ENCODE data around the gene LYPD4. TPM values are rescaled to one million over a fixed set of nuclear protein-coding genes. Genes with fewer than 3 reads are reported as not detected.

Gene LYPD4
- total RNA-seq, 2 experiments from 2014 or later, result not detected

DNA sequence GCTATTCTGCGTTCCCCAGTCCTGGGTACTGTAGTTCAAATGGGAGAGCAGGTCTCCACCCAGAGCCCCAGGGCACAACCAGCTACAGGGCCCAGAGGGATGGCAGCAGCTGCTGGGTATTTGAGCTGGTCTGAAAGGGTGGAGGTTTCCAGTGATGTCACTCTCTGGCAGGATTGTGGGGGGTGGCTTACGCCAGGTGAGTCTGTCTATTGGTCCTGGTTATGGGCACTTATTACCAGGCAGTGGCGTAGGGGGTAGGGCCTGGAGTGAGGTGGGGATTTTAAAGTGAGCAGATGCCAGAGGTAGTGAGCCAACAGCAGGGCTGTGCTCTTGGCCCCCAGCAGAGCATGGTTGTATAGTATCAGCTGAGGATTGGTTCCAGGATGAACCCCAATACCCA lies 21.8 kb upstream of the LYPD4 start:
- H3K27ac Mint-ChIP-seq, result peak overlapping the region; percentile 84
- DNase-seq, result no peak
- H3K4me3 Mint-ChIP-seq, result peak overlapping the region; percentile 59
- peaks cover 93% of the 10 kb centered on the region for H3K4me1 Mint-ChIP-seq
- H3K36me3 Mint-ChIP-seq, result peaks cover 74% of the 10 kb centered on the region
- H3K27me3 Mint-ChIP-seq, result no peaks in the 10 kb centered on the region
- no peaks in the 10 kb centered on the region for H3K9me3 Mint-ChIP-seq

DNA sequence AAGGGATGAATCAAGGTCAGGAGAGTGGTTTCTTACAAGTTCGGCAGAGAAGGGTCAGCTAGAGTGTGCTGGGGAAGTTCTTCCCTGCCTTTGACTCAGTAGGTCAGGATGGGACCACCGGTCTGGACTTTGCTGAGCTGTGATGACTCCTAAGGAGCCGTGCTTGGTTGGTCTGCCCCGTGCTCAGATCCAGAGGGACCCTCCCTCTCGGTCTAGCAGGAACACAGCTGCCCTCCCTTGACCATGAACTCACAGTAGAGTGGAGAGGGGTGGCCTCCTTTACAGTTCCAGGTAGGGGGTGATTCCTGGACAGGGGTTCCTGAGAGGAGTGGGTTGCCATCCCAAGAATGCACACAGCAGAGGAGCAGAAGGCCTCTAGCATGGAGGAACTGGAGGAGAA lies 19.9 kb upstream of the LYPD4 start:
- no peaks in the 10 kb centered on the region for H3K27me3 Mint-ChIP-seq
- H3K27ac Mint-ChIP-seq, result peak overlapping the region; percentile 84
- peaks cover 69% of the 10 kb centered on the region for H3K36me3 Mint-ChIP-seq
- H3K4me1 Mint-ChIP-seq, result peaks cover 79% of the 10 kb centered on the region
- H3K4me3 Mint-ChIP-seq, result peak overlapping the region; percentile 92
- no peaks in the 10 kb centered on the region for H3K9me3 Mint-ChIP-seq
- no peak for DNase-seq

DNA sequence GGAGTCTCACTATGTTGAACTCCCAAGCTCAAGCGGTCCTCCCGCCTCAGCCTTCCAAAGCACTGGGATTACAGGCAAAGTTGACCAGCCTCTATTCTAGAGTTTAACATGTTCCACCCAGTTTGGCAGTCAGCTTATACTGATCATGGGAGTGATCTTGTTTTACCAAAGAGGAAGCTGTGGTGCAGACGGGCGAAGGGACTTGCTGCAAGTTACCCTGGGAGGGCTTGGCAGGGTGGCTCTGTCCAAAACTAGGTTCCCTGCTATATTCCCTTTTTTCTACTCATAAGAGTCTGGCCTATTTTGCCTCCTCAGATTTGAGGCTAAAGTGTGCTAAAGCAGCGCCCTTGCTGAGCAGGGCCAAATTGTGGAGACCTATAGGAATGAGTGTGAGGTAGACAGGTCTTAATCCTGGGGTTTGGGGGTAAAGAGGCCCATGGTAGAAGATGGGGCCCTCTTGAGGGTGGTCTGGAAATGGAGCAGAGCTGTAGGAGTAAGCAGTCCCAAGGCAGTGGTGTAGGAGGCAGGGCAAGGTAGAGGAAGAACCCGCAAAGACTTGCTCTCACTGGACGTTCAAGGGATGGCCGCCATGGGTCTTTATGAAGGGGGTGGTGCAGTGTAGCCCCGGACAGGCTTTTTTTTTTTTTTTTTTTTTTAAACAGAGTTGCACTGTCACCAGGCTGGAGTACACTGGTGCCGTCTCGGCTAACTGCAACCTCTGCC lies 18.9 kb upstream of the LYPD4 start:
- no peaks in the 10 kb centered on the region for H3K9me3 Mint-ChIP-seq
- no peak for DNase-seq
- H3K4me3 Mint-ChIP-seq, result peak overlapping the region; percentile 92
- H3K4me1 Mint-ChIP-seq, result peaks cover 74% of the 10 kb centered on the region
- H3K27ac Mint-ChIP-seq, result peak overlapping the region; percentile 96
- H3K36me3 Mint-ChIP-seq, result peaks cover 62% of the 10 kb centered on the region
- H3K27me3 Mint-ChIP-seq, result no peaks in the 10 kb centered on the region

DNA sequence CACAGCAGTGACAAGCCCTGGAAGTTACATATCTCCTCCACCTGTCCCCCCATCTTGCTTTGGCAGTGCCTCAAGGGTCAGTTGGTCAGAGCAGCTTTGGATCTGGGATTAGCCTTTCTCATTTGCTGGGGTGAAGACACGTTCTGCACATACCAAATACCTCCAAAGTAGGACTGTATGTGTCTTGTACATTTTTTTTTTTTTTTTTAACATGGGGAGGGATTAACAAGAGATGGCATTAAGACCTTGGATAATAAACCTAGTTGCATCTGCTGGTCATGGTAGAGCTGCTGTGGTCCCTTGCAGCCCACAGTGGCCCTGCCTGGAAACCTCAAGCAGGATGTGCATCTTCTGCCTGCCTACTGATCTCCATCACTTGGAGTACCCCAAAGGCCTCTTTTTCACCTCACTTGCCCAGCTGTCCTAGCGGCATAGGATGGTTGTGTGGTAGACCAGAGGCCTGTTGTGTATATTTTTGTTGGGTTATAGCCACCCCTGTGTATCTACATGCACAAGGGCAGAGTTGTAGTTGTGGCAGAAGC lies 18.0 kb upstream of the LYPD4 start:
- Mint-ChIP-seq H3K4me3 (peak overlapping the region; percentile 92), H3K9me3 (no peaks in the 10 kb centered on the region), H3K36me3 (peaks cover 55% of the 10 kb centered on the region), H3K4me1 (peaks cover 66% of the 10 kb centered on the region), H3K27me3 (no peaks in the 10 kb centered on the region), H3K27ac (peak overlapping the region; percentile 96)
- no peak for DNase-seq

DNA sequence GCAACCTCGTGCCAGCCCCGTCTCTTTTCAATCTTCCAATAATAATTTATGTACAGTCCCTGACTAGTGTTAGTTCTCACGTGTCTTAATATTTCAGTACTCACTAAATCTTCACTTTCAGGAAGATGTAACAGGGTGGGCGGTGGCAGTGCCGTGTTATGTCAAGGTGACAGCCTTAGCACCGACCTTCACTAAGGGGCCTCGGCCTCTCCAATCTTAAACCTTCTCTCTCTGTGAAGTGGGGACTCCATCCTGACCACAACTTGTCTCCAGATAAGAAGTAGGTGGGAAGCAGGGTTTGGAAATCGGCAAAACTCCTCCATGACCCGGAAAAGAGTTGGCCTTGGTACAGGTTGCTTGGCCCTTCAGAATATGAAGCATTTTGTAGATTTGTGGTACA lies 17.4 kb upstream of the LYPD4 start:
- no peak for DNase-seq
- Mint-ChIP-seq H3K27me3 (no peaks in the 10 kb centered on the region), H3K4me1 (peaks cover 60% of the 10 kb centered on the region), H3K4me3 (peak overlapping the region; percentile 92), H3K27ac (peak overlapping the region; percentile 96), H3K36me3 (peaks cover 55% of the 10 kb centered on the region), H3K9me3 (no peaks in the 10 kb centered on the region)

DNA sequence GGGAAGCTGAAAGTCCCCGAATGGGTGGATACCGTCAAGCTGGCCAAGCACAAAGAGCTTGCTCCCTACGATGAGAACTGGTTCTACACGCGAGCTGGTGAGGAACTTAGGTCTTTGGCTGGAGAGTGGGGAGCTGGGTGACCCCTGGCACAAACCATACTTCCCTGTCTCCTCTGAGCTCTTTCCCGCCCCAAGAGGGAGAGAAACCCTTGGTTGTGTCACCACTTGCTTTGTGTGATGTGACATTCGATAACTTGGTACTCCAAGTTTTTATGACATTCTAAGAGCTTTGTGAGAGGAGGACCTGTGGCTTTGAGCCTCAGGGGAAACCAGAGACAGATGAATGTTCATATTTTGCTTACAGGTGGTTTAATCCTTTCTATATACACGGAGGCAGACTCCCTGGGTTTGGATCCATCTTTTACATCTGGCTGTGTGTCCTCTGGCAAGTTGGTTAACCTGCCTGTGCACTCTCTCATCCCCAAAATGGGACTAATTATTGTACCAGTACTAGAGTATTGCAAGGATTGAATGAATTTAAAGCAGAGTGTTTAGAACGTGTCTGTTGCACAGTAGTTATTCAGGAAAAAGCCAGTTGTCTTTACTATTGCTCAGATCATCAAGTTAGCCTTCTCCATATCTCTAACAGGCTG lies 16.8 kb upstream of the LYPD4 start:
- Mint-ChIP-seq H3K27me3 (no peaks in the 10 kb centered on the region), H3K4me1 (peaks cover 54% of the 10 kb centered on the region), H3K36me3 (peaks cover 52% of the 10 kb centered on the region), H3K4me3 (peak overlapping the region; percentile 92), H3K27ac (peak overlapping the region; percentile 96), H3K9me3 (no peaks in the 10 kb centered on the region)
- no peak for DNase-seq

DNA sequence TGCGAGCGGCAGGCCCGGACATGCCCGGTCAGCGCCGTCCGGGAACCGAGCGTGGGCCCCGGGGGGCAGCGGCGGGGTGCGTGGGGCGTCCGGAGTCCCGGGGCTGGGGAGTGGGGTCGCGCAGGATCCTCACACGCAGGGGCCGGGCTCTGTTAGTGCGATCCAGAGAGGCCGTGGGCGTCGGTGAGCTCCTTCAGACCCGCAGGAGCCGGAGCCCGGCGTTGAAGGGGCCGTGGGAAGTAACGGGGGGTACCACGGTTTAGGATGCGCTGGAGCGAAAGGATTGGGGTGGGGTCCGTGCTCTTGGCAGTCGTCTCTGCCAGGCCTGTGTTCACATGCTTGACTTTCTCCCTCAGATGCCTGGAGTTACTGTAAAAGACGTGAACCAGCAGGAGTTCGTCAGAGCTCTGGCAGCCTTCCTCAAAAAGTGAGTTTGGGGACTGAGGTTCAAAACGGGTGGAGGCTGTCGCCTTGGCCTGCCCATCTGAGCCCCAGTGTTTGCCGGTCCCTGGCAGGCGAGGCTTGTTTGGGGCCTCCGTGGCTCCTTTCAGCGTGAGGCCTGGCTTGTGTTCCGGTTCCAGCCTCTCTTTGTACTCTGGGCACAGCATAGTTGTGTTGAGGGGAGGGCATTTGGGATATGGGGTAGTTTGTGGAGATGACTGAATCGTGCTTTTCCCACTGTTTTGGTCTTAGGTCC lies 16.1 kb upstream of the LYPD4 start:
- Mint-ChIP-seq H3K27ac (peak overlapping the region; percentile 96), H3K36me3 (peaks cover 48% of the 10 kb centered on the region), H3K4me3 (peak overlapping the region; percentile 92), H3K9me3 (no peaks in the 10 kb centered on the region), H3K27me3 (no peaks in the 10 kb centered on the region), H3K4me1 (peaks cover 48% of the 10 kb centered on the region)
- DNase-seq, result no peak

DNA sequence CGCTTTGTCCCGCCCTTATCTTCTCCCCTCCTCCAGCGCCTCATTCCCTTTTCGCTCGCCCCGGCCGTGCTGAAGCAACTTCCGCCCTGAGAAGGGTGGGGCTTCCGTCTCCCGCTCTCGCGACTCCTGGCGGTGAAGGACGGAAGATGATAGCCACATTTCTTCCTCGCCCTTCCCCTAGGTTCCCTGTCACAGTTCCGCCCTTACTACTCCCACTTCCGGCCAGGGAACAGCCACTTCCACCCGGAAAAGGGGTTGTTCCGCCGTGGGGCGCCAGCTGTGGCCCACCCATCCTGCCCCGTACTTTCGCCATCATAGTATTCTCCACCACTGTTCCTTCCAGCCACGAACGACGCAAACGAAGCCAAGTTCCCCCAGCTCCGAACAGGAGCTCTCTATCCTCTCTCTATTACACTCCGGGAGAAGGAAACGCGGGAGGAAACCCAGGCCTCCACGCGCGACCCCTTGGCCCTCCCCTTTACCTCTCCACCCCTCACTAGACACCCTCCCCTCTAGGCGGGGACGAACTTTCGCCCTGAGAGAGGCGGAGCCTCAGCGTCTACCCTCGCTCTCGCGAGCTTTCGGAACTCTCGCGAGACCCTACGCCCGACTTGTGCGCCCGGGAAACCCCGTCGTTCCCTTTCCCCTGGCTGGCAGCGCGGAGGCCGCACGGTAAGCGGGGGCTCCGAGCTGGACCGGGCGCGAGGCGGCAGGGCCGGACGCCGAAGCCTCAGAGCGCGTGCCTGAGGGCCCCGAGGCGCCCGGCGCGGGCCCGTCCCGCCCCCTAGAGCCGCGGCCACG lies 15.3 kb upstream of the LYPD4 start, which contains the start of gene RPS19:
Gene RPS19 (plus strand): TSS at position 638 of the 801 bp plus-strand sequence. CDS start 520 bp downstream, outside the sequence.
- peak within 1 kb of the TSS; percentile 98 for H3K27ac Mint-ChIP-seq
- H3K9me3 Mint-ChIP-seq, result no peaks in the 10 kb centered on the region
- peaks cover 42% of the 10 kb centered on the region for H3K4me1 Mint-ChIP-seq
- no peaks in the 10 kb centered on the region for H3K27me3 Mint-ChIP-seq
- DNase-seq, result peak; percentile 98
- peaks cover 44% of the 10 kb centered on the region for H3K36me3 Mint-ChIP-seq
- H3K4me3 Mint-ChIP-seq, result peak within 1 kb of the TSS; percentile 92

DNA sequence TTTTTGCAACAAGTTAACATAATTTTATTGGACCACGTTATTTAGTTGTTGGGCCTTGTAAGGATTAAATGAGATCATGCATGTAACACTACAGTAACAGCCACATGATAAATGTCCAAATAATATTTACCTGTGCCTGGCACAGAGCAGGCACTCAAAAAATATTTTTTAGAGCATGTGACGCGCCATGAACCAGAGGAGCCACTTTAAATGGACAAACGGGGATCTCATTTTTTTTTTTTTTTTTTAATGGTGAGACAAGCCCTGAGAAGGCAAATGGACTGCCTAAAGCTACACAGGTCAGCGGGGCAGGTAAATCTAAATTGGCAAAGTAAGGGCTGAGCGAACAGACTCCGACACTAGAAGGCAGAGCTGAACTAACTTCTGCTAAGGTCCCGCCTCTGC lies 14.7 kb upstream of the LYPD4 start:
- DNase-seq, result no peak
- Mint-ChIP-seq H3K4me3 (peak overlapping the region; percentile 92), H3K36me3 (peaks cover 37% of the 10 kb centered on the region), H3K9me3 (no peaks in the 10 kb centered on the region), H3K27me3 (no peaks in the 10 kb centered on the region), H3K4me1 (peaks cover 36% of the 10 kb centered on the region), H3K27ac (peak overlapping the region; percentile 98)

DNA sequence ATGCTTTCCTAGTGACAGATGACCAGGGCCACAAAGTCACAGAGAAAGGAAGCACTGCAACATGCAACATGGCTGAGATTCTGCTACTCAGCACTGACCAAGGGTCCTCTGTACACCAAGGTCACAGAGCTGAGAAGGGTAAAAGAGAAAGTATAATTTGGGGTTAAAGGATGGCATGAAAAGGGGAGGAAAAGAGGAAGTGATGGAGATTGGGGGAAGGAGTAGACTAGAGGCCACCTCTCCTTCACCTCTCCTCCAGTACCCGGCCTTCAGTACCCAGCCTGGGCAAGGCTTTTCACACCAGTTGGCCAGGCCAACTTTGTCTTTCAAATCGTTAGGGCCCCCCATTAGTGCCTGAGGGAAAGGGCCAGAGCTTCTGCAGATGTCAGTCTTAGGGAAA lies 9.3 kb upstream of the LYPD4 start:
- Mint-ChIP-seq H3K4me1 (no peaks in the 10 kb centered on the region), H3K9me3 (no peaks in the 10 kb centered on the region), H3K27ac (no peak overlapping the region), H3K27me3 (no peaks in the 10 kb centered on the region), H3K4me3 (no peak overlapping the region), H3K36me3 (no peaks in the 10 kb centered on the region)
- no peak for DNase-seq

DNA sequence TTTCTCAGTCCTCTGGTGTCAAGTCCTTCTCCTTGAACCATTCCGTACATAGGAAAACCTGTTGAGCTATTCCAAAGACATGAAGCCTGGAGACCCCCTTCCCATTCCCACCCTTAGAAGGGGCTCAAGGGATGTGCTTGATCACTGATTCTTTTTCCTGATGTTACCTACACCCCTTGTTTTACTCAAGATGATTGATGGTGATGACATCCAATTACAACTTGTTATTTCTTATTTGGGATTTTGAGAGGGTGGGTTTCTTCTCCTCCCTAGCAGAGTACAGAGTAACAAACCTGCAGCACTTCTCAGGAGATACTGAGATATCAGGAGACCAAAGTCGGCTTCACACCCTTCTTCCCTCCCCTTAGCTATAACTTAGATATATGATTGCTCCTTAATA lies 8.9 kb upstream of the LYPD4 start:
- Mint-ChIP-seq H3K4me1 (no peaks in the 10 kb centered on the region), H3K27me3 (no peaks in the 10 kb centered on the region), H3K36me3 (no peaks in the 10 kb centered on the region), H3K27ac (no peak overlapping the region), H3K4me3 (no peak overlapping the region), H3K9me3 (no peaks in the 10 kb centered on the region)
- DNase-seq, result no peak

DNA sequence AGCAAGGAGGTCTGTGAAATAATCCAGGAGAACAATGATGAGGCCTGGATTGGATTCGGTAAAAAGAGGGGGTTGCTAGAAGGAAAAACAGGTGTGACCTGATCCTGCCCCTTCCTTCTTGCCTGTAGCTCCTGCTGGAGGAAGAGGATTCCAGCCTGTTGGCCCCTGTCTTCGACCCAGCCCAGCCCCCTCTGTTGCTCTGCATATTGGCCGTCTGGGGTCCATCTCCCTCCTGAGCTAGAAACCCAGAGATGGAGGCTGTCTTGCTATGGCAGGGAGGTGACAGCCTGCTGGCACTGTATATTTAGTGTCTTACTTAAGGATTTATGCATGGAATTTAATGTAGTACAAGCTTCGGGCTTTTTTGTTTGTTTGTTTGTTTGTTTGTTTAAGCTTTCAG lies 7.0 kb upstream of the LYPD4 start:
- no peak for DNase-seq
- H3K9me3 Mint-ChIP-seq, result no peaks in the 10 kb centered on the region
- no peaks in the 10 kb centered on the region for H3K27me3 Mint-ChIP-seq
- H3K4me1 Mint-ChIP-seq, result no peaks in the 10 kb centered on the region
- no peaks in the 10 kb centered on the region for H3K36me3 Mint-ChIP-seq
- no peak overlapping the region for H3K4me3 Mint-ChIP-seq
- H3K27ac Mint-ChIP-seq, result no peak overlapping the region

DNA sequence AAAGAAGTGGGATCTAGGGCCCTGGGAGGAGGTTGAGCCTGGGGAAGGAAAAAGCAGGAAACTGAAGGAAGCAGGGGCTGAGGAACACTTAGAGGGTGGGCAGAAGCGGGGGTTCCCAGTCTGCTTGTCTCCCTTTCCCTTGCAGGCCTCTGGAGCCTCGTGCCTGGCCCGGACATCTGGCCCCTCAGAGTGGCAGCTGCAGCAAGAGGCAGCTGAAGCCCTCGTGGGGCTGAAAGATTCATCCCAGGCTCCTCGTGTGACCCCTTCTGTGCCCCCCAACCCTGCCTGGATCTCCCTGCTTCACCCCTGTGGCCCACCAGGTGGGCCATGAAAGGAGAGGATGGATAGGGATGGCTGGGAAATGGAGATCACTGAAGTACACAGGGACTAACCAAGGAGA lies 5.9 kb upstream of the LYPD4 start:
- no peaks in the 10 kb centered on the region for H3K27me3 Mint-ChIP-seq
- H3K4me3 Mint-ChIP-seq, result no peak overlapping the region
- H3K36me3 Mint-ChIP-seq, result no peaks in the 10 kb centered on the region
- H3K9me3 Mint-ChIP-seq, result no peaks in the 10 kb centered on the region
- no peaks in the 10 kb centered on the region for H3K4me1 Mint-ChIP-seq
- no peak overlapping the region for H3K27ac Mint-ChIP-seq
- no peak for DNase-seq

DNA sequence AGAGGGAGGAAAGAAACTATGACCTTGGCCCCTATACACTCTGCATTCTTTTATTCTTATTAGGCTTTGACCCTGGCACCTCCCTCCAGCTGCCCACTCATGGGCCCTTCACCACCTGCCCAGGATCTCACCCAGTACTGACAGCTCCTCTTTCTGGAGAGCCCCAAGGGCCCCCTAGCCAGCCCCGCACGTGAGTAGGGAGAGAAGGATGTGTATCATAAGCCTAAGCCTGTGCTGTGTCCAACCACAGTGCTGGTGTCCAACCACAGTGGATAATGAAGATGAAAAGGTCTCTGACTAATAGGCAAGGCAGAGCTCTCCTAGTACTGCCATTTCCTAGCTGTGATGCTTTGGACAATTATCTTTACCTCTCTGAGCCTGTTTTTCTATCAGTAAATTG lies 4.6 kb upstream of the LYPD4 start:
- H3K27me3 Mint-ChIP-seq, result no peaks in the 10 kb centered on the region

More for the DNA sequence above, 4.6 kb upstream of the LYPD4 start:
- DNase-seq, result no peak
- H3K27ac Mint-ChIP-seq, result no peak overlapping the region
- no peak overlapping the region for H3K4me3 Mint-ChIP-seq
- no peaks in the 10 kb centered on the region for H3K4me1 Mint-ChIP-seq
- no peaks in the 10 kb centered on the region for H3K36me3 Mint-ChIP-seq
- no peaks in the 10 kb centered on the region for H3K9me3 Mint-ChIP-seq
